ENCODE data around the gene PIK3C2G. TPM values are rescaled to one million over a fixed set of nuclear protein-coding genes. Genes with fewer than 3 reads are reported as not detected.

Gene PIK3C2G
- total and polyA plus RNA-seq, 2 experiments from 2014 or later = not detected

GRCh38 chr12:18258929-18259328, 2.4 kb upstream of the PIK3C2G start:
- H2AFZ ChIP-seq = no peak overlapping the region
- no peaks in the 10 kb centered on the region for H3K9me2 ChIP-seq (ENCODE audit: insufficient read depth)
- H3K27me3 ChIP-seq (replicated peaks; ENCODE audit: insufficient read depth) = no peaks in the 10 kb centered on the region
- no peak overlapping the region for H3K9ac ChIP-seq
- in situ Hi-C loops (cut with MboI) = loop anchor here (10.0 to 25.0 kb wide), 2 partner anchors 916 to 1028 kb away; no protein-coding TSS in a partner anchor
- H3K4me1 ChIP-seq (ENCODE audit: insufficient read depth) = no peaks in the 10 kb centered on the region
- no peak overlapping the region for H3K27ac ChIP-seq
- TF ChIP-seq EZH2phosphoT487 (IDR thresholded peaks at IDR 0.05; ENCODE audit: insufficient read depth, low read depth) = no peak
- no peak for TF ChIP-seq EZH2 (IDR thresholded peaks at IDR 0.05; ENCODE audit: insufficient read depth, poor library complexity, severe bottlenecking)
- 82 to 87% methylated on average over 2 of the region's 2 CpGs for WGBS, 2 experiments (ENCODE audit: low coverage in 1 of 2, low lambda C conversion rate in 2 of 2, missing lambda C conversion rate in 2 of 2)
- H3K9me3 ChIP-seq (ENCODE audit: low read depth) = peaks cover 3% of the 10 kb centered on the region
- H3K4me2 ChIP-seq (ENCODE audit: unreplicated experiment) = no peak overlapping the region
- no peaks in the 10 kb centered on the region for H3K79me2 ChIP-seq (ENCODE audit: insufficient read depth)
- no peaks in the 10 kb centered on the region for H3K36me3 ChIP-seq (ENCODE audit: low read depth)
- H3F3A ChIP-seq (ENCODE audit: insufficient read depth) = no peaks in the 10 kb centered on the region
- no peak overlapping the region for H3K4me3 ChIP-seq
- no peak for DNase-seq
- no peaks in the 10 kb centered on the region for H4K20me1 ChIP-seq (ENCODE audit: insufficient read depth)

- Histone ChIP-seq H3K4me2 (ENCODE audit: unreplicated experiment) (no peak overlapping the region), H3K9ac (no peak overlapping the region), H3K27me3 (replicated peaks; ENCODE audit: insufficient read depth) (no peaks in the 10 kb centered on the region), H3K36me3 (ENCODE audit: low read depth) (no peaks in the 10 kb centered on the region), H2AFZ (no peak overlapping the region), H3K4me3 (no peak overlapping the region), H3K4me1 (ENCODE audit: insufficient read depth) (no peaks in the 10 kb centered on the region), H3K27ac (no peak overlapping the region), H3K9me2 (ENCODE audit: insufficient read depth) (no peaks in the 10 kb centered on the region), H3K9me3 (ENCODE audit: low read depth) (peaks cover 3% of the 10 kb centered on the region), H4K20me1 (ENCODE audit: insufficient read depth) (no peaks in the 10 kb centered on the region), H3K79me2 (ENCODE audit: insufficient read depth) (no peaks in the 10 kb centered on the region), H3F3A (ENCODE audit: insufficient read depth) (no peaks in the 10 kb centered on the region)
- no peak for TF ChIP-seq EZH2phosphoT487 (IDR thresholded peaks at IDR 0.05; ENCODE audit: insufficient read depth, low read depth)
- TF ChIP-seq EZH2 (IDR thresholded peaks at IDR 0.05; ENCODE audit: insufficient read depth, poor library complexity, severe bottlenecking) = no peak
- in situ Hi-C loops (cut with MboI) = loop anchor here (10.0 to 25.0 kb wide), 2 partner anchors 915 to 1027 kb away; no protein-coding TSS in a partner anchor
- DNase-seq = no peak
- WGBS, 2 experiments (ENCODE audit: low coverage in 1 of 2, low lambda C conversion rate in 2 of 2, missing lambda C conversion rate in 2 of 2) = 88 to 93% methylated on average over 1 of the region's 1 CpG
Observed at GRCh38 chr12:18259906-18260682, 1.2 kb upstream of the PIK3C2G start.

- WGBS, 2 experiments (ENCODE audit: low coverage in 1 of 2, low lambda C conversion rate in 2 of 2, missing lambda C conversion rate in 2 of 2) = 85 to 93% methylated on average over 5 of the region's 5 CpGs
- in situ Hi-C loops (cut with MboI) = loop anchor here (25.0 kb wide), 1 partner anchor 1025 kb away; no protein-coding TSS in a partner anchor
- H3K36me3 ChIP-seq (ENCODE audit: low read depth) = no peaks in the 10 kb centered on the region
- no peaks in the 10 kb centered on the region for H3K9me2 ChIP-seq (ENCODE audit: insufficient read depth)
- no peaks in the 10 kb centered on the region for H4K20me1 ChIP-seq (ENCODE audit: insufficient read depth)
- no peaks in the 10 kb centered on the region for H3F3A ChIP-seq (ENCODE audit: insufficient read depth)
- H3K27me3 ChIP-seq (replicated peaks; ENCODE audit: insufficient read depth) = no peaks in the 10 kb centered on the region
- no peak for TF ChIP-seq EZH2phosphoT487 (IDR thresholded peaks at IDR 0.05; ENCODE audit: insufficient read depth, low read depth)
- no peak for TF ChIP-seq EZH2 (IDR thresholded peaks at IDR 0.05; ENCODE audit: insufficient read depth, poor library complexity, severe bottlenecking)
- no peak overlapping the region for H3K27ac ChIP-seq
- no peaks in the 10 kb centered on the region for H3K79me2 ChIP-seq (ENCODE audit: insufficient read depth)
- no peak overlapping the region for H3K4me3 ChIP-seq
- H3K9ac ChIP-seq = no peak overlapping the region
- H3K4me2 ChIP-seq (ENCODE audit: unreplicated experiment) = no peak overlapping the region
- H2AFZ ChIP-seq = no peak overlapping the region
- H3K9me3 ChIP-seq (ENCODE audit: low read depth) = peaks cover 3% of the 10 kb centered on the region
- no peak for DNase-seq
- H3K4me1 ChIP-seq (ENCODE audit: insufficient read depth) = no peaks in the 10 kb centered on the region
Observed at GRCh38 chr12:18261906-18262305, 588 bp downstream of the PIK3C2G start.

GRCh38 chr12:18262514-18262913, 1.2 kb downstream of the PIK3C2G start:
- no peaks in the 10 kb centered on the region for H4K20me1 ChIP-seq (ENCODE audit: insufficient read depth)
- no peaks in the 10 kb centered on the region for H3K4me1 ChIP-seq (ENCODE audit: insufficient read depth)
- no peaks in the 10 kb centered on the region for H3K9me2 ChIP-seq (ENCODE audit: insufficient read depth)
- in situ Hi-C loops (cut with MboI) = loop anchor here (25.0 kb wide), 1 partner anchor 1025 kb away; no protein-coding TSS in a partner anchor
- no peaks in the 10 kb centered on the region for H3K27me3 ChIP-seq (replicated peaks; ENCODE audit: insufficient read depth)
- H2AFZ ChIP-seq = no peak overlapping the region
- no peak overlapping the region for H3K4me2 ChIP-seq (ENCODE audit: unreplicated experiment)
- 89 to 90% methylated on average over 2 of the region's 2 CpGs for WGBS, 2 experiments (ENCODE audit: low coverage in 1 of 2, low lambda C conversion rate in 2 of 2, missing lambda C conversion rate in 2 of 2)
- H3F3A ChIP-seq (ENCODE audit: insufficient read depth) = no peaks in the 10 kb centered on the region
- H3K36me3 ChIP-seq (ENCODE audit: low read depth) = no peaks in the 10 kb centered on the region
- no peaks in the 10 kb centered on the region for H3K79me2 ChIP-seq (ENCODE audit: insufficient read depth)
- TF ChIP-seq EZH2phosphoT487 (IDR thresholded peaks at IDR 0.05; ENCODE audit: insufficient read depth, low read depth) (no peak), EZH2 (IDR thresholded peaks at IDR 0.05; ENCODE audit: insufficient read depth, poor library complexity, severe bottlenecking) (no peak)
- no peak for DNase-seq
- no peak overlapping the region for H3K27ac ChIP-seq
- no peak overlapping the region for H3K4me3 ChIP-seq
- H3K9me3 ChIP-seq (ENCODE audit: low read depth) = peaks cover 3% of the 10 kb centered on the region
- no peak overlapping the region for H3K9ac ChIP-seq
